GM23338 (cell line): ENCODE results near the gene PACS1. TPM values are rescaled to one million over a fixed set of nuclear protein-coding genes. Genes with fewer than 3 reads are reported as not detected.

Experiments
- ATAC-seq: fragments of 200-7000 bp; cut with Tn5 transposase; 3 replicates; pipeline ENCODE4 v1.9.1; 2020
- DNase-seq: peaks from one replicate; pipeline ENCODE4 v3.0.0-alpha.2; 2015; ENCODE audit warnings: low spot score
- H2AFZ ChIP-seq: fragments of 200-600 bp; sonication (generic); 2 replicates; pipeline ENCODE4 v1.8.0; 2016; ENCODE audit warnings: antibody characterized with exemption, mild to moderate bottlenecking, moderate library complexity
- H3F3A ChIP-seq: fragments of 200-600 bp; sonication (generic); replicated peaks from 2 replicates; pipeline ENCODE4 v1.8.0; 2017; ENCODE audit warnings: antibody characterized with exemption, mixed run types, low read depth
- H3K27ac ChIP-seq: fragments of 200-600 bp; sonication (generic); 2 replicates; pipeline ENCODE4 v1.6.1; 2016; ENCODE audit warnings: low read depth
- H3K27me3 ChIP-seq: fragments of 200-600 bp; sonication (generic); 2 replicates; pipeline ENCODE4 v1.8.0; 2016; ENCODE audit warnings: mild to moderate bottlenecking, mixed run types, moderate library complexity; ENCODE audit not compliant: insufficient read depth
- H3K36me3 ChIP-seq: fragments of 200-600 bp; sonication (generic); 2 replicates; pipeline ENCODE4 v1.8.0; 2016; ENCODE audit warnings: mild to moderate bottlenecking; ENCODE audit not compliant: insufficient read depth
- H3K4me1 ChIP-seq: fragments of 200-600 bp; sonication (generic); 2 replicates; pipeline ENCODE4 v1.8.0; 2016; ENCODE audit warnings: mild to moderate bottlenecking, moderate library complexity; ENCODE audit not compliant: insufficient read depth
- H3K4me2 ChIP-seq: fragments of 200-600 bp; sonication (generic); 2 replicates; pipeline ENCODE4 v1.7.1; 2017; ENCODE audit warnings: mixed run types
- H3K4me3 ChIP-seq: fragments of 200-600 bp; sonication (generic); 2 replicates; pipeline ENCODE4 v1.6.1; 2016; ENCODE audit warnings: mixed run types
- H3K79me2 ChIP-seq: fragments of 200-600 bp; sonication (generic); replicated peaks from 2 replicates; pipeline ENCODE4 v1.8.0; 2017; ENCODE audit warnings: mild to moderate bottlenecking; ENCODE audit not compliant: insufficient read depth
- H3K9me2 ChIP-seq: fragments of 200-600 bp; sonication (generic); 2 replicates; pipeline ENCODE4 v1.8.0; 2017; ENCODE audit not compliant: insufficient read depth
- H4K20me1 ChIP-seq: fragments of 200-600 bp; sonication (generic); replicated peaks from 2 replicates; pipeline ENCODE4 v1.8.0; 2017; ENCODE audit warnings: mild to moderate bottlenecking; ENCODE audit not compliant: insufficient read depth
- H3K27ac Mint-ChIP-seq: 2 replicates; pipeline ENCODE4 v1.8.0; 2020; ENCODE audit warnings: inconsistent platforms, mild to moderate bottlenecking, moderate library complexity, mixed read lengths
- H3K27me3 Mint-ChIP-seq: 3 replicates; pipeline ENCODE4 v1.8.0; 2022; ENCODE audit warnings: low read depth, mild to moderate bottlenecking, moderate library complexity, mixed read lengths, inconsistent platforms; ENCODE audit not compliant: insufficient read depth, poor library complexity
- H3K36me3 Mint-ChIP-seq: 3 replicates; pipeline ENCODE4 v1.8.0; 2021; ENCODE audit warnings: low read depth, mild to moderate bottlenecking, inconsistent platforms, moderate library complexity, mixed read lengths
- H3K4me1 Mint-ChIP-seq: 3 replicates; pipeline ENCODE4 v1.8.0; 2020; ENCODE audit warnings: mild to moderate bottlenecking, inconsistent platforms, mixed read lengths
- H3K4me3 Mint-ChIP-seq: 3 replicates; pipeline ENCODE4 v1.8.0; 2021; ENCODE audit warnings: moderate library complexity, mild to moderate bottlenecking, inconsistent platforms, mixed read lengths
- H3K9me3 Mint-ChIP-seq: 3 replicates; pipeline ENCODE4 v1.8.0; 2020; ENCODE audit warnings: moderate library complexity, mild to moderate bottlenecking, inconsistent platforms, mixed read lengths
- CREB1 ChIP-seq: fragments of 250-450 bp; sonication (Bioruptor Pico); IDR thresholded peaks from 2 replicates; pipeline ENCODE4 v1.5.0; 2020; ENCODE audit warnings: low read depth, mild to moderate bottlenecking, moderate library complexity
- ETS1 ChIP-seq: IDR thresholded peaks from 2 replicates; pipeline ENCODE4 v1.6.1; 2016; ENCODE audit warnings: antibody characterized with exemption
- EZH2 ChIP-seq: fragments of 200-600 bp; sonication (generic); IDR thresholded peaks from one replicate; pipeline ENCODE4 v1.8.0; 2017; ENCODE audit warnings: antibody characterized with exemption, mild to moderate bottlenecking, low read depth; ENCODE audit not compliant: unreplicated experiment
- JUNB ChIP-seq: IDR thresholded peaks from one replicate; pipeline ENCODE4 v1.6.1; 2016; ENCODE audit warnings: antibody characterized with exemption; ENCODE audit not compliant: unreplicated experiment
- NANOG ChIP-seq: IDR thresholded peaks from 2 replicates; pipeline ENCODE4 v1.6.1; 2016; ENCODE audit warnings: antibody characterized with exemption, borderline replicate concordance
- ZNF331 ChIP-seq: fragments of 250-450 bp; sonication (Bioruptor Pico); IDR thresholded peaks from 2 replicates; pipeline ENCODE4 v1.5.0; 2020; ENCODE audit warnings: low read depth, mild to moderate bottlenecking, moderate library complexity
- ZNF462 ChIP-seq: fragments of 250-450 bp; sonication (Bioruptor Pico); IDR thresholded peaks from 2 replicates; pipeline ENCODE4 v1.5.0; 2020; ENCODE audit warnings: mild to moderate bottlenecking, moderate library complexity
- polyA plus RNA-seq: library from polyadenylated mRNA; unstranded; fragments of >200 nt; fragmentation: Nextera tagmentation; extraction: Ambion mirVana; gene quantifications from 2 replicates; pipeline ENCODE4 v1.2.1, GENCODE V29; 2016
- total RNA-seq: library from RNA; depleted of rRNA; stranded (reverse); fragments of >200 nt; shearing (Covaris generic); gene quantifications from 2 replicates; pipeline ENCODE4 v1.2.3, GENCODE V29; 2014
- TF ChIP-seq, protein P1 (sequence below): IDR thresholded peaks from one replicate; pipeline ENCODE4 v1.6.1; 2018; ENCODE audit warnings: antibody characterized with exemption; ENCODE audit not compliant: unreplicated experiment

The PACS1 gene
- total and polyA plus RNA-seq, 2 experiments from 2014 or later: 8.0 to 37.5 TPM

DNA sequence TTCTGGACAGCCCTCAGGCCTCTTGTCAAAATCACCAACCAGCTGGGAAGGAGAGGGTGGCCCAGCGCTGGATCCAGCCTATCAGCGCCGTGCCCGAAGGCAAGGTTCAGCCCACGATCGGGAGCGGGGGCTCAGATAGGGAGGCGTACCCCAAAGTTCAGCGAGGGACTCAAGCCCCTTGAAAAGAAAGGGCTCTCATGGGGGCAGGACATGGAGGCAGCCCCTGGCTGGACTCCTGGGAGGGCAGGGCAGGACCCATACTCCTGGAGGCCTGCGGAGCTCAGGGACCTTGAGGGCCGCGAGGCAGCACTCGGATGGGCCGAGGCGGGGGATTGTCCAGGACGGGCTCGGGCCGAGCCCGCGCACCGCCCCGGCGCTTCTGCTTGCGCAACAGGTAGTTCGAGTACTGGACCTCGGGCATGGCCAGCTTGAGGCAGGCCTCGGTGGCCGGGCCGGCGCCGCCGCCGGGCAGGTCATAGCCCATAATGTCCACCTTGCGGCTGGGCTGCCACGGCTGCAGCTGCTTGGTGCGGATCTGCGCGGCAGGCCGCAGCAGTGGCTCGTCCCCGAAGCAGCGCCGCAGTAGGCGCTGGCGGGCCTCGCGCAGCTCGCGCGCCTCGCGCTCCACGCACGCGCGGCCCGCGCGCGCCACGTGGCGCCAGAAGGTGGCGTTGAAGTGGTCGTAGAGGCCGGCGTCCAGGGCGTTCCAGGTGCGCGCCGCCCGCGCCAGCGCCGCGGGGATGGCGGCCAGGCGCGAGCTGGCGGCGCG, 27.7 kb upstream of the PACS1 start:
- peaks cover 7% of the 10 kb centered on the region; the same call in 1 of the 2 replicates for H3F3A ChIP-seq
- no peak overlapping the region for H3K4me3 ChIP-seq
- H3K4me1 ChIP-seq: no peaks in the 10 kb centered on the region; the same call in 1 of the 2 replicates
- H3K79me2 ChIP-seq: no peaks in the 10 kb centered on the region
- DNase-seq (no peak), ATAC-seq (no peak)
- no peak overlapping the region for H3K27ac ChIP-seq
- no peaks in the 10 kb centered on the region for H3K27me3 ChIP-seq
- no peaks in the 10 kb centered on the region; the same call in none of the 2 replicates for H4K20me1 ChIP-seq
- no peak overlapping the region for H3K4me2 ChIP-seq
- peaks cover 16% of the 10 kb centered on the region for H3K4me1 Mint-ChIP-seq
- no peaks in the 10 kb centered on the region for H3K9me2 ChIP-seq
- no peak overlapping the region for H2AFZ ChIP-seq
- no peak for TF ChIP-seq JUNB
- no peak overlapping the region for H3K4me3 Mint-ChIP-seq
- peaks cover 27% of the 10 kb centered on the region for H3K36me3 Mint-ChIP-seq
- H3K36me3 ChIP-seq: no peaks in the 10 kb centered on the region
- H3K27ac Mint-ChIP-seq: no peak overlapping the region
- peaks cover 16% of the 10 kb centered on the region for H3K9me3 Mint-ChIP-seq
- H3K27me3 Mint-ChIP-seq: no peaks in the 10 kb centered on the region

- H3K79me2 ChIP-seq: 0 out of 2 replicates have a peak, but pooled peaks cover 3% of the 10 kb centered on the region
- H3K27ac ChIP-seq: no peak overlapping the region
- DNase-seq (no peak), ATAC-seq (no peak)
- no peak overlapping the region for H2AFZ ChIP-seq
- H3K27me3 ChIP-seq: no peaks in the 10 kb centered on the region
- H3K27ac Mint-ChIP-seq: no peak overlapping the region
- no peak overlapping the region for H3K4me3 Mint-ChIP-seq
- peaks cover 6% of the 10 kb centered on the region; the same call in 1 of the 2 replicates for H3K4me1 ChIP-seq
- no peak overlapping the region for H3K4me3 ChIP-seq
- H3K4me1 Mint-ChIP-seq: peaks cover 20% of the 10 kb centered on the region
- peaks cover 2% of the 10 kb centered on the region for H3K27me3 Mint-ChIP-seq
- no peaks in the 10 kb centered on the region for H3K36me3 ChIP-seq
- peaks cover 24% of the 10 kb centered on the region for H3K36me3 Mint-ChIP-seq
- peaks cover 9% of the 10 kb centered on the region for H3K9me3 Mint-ChIP-seq
- no peaks in the 10 kb centered on the region for H3K9me2 ChIP-seq
- H4K20me1 ChIP-seq: no peaks in the 10 kb centered on the region; the same call in none of the 2 replicates
- H3K4me2 ChIP-seq: no peak overlapping the region
- peaks cover 7% of the 10 kb centered on the region; the same call in 1 of the 2 replicates for H3F3A ChIP-seq
- TF ChIP-seq ETS1 (no peak), EZH2 (no peak), NANOG (no peak), CREB1 (no peak), ZNF331 (CRISPR knock-in tag) (no peak), ZNF462 (CRISPR knock-in tag) (no peak)
- TF ChIP-seq, protein P1, sequence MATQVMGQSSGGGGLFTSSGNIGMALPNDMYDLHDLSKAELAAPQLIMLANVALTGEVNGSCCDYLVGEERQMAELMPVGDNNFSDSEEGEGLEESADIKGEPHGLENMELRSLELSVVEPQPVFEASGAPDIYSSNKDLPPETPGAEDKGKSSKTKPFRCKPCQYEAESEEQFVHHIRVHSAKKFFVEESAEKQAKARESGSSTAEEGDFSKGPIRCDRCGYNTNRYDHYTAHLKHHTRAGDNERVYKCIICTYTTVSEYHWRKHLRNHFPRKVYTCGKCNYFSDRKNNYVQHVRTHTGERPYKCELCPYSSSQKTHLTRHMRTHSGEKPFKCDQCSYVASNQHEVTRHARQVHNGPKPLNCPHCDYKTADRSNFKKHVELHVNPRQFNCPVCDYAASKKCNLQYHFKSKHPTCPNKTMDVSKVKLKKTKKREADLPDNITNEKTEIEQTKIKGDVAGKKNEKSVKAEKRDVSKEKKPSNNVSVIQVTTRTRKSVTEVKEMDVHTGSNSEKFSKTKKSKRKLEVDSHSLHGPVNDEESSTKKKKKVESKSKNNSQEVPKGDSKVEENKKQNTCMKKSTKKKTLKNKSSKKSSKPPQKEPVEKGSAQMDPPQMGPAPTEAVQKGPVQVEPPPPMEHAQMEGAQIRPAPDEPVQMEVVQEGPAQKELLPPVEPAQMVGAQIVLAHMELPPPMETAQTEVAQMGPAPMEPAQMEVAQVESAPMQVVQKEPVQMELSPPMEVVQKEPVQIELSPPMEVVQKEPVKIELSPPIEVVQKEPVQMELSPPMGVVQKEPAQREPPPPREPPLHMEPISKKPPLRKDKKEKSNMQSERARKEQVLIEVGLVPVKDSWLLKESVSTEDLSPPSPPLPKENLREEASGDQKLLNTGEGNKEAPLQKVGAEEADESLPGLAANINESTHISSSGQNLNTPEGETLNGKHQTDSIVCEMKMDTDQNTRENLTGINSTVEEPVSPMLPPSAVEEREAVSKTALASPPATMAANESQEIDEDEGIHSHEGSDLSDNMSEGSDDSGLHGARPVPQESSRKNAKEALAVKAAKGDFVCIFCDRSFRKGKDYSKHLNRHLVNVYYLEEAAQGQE: no peak
These were observed 26.8 kb upstream of the PACS1 start for GRCh38 chr11:66042996-66043906.
